ENCODE data around the gene ZNF543. TPM values are rescaled to one million over a fixed set of nuclear protein-coding genes. Genes with fewer than 3 reads are reported as not detected.
A peak's percentile ranks its signal among the peaks of the same experiment; 100 is the strongest.

ZNF543 gene
- total RNA-seq, 1 experiment from 2014 or later: 10.6 TPM

DNA sequence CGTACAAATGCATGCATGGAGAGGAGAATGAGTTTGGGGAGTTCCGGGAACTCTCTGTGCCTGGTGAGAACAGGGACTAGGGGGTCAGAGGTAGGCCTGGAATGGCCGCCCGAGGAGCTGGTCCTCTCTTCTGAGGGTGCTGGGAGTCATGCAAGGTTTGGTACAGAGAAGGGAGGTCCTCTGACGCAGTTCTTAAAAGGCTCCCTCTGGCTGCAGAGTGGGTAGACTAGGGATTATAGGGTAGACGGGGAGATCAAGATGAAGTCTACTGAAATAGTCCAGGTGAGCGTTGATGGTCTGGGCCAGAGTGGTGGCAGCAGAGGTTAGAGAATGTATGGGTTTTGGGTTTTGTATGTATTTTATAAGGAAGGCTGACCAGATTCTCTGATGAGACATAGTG lies 31.6 kb downstream of the ZNF543 start:
- Histone ChIP-seq H3K27ac (ENCODE audit: low read depth, low read length, poor library complexity, severe bottlenecking) (peak overlapping the region; percentile 80), H3K4me3 (ENCODE audit: low read depth, low read length, poor library complexity, severe bottlenecking) (peak overlapping the region; percentile 94), H3K9me3 (ENCODE audit: low read depth, low read length, poor library complexity, severe bottlenecking) (peaks cover 3% of the 10 kb centered on the region), H3K4me1 (ENCODE audit: insufficient read depth, low read length, poor library complexity, severe bottlenecking) (peaks cover 6% of the 10 kb centered on the region), H3K36me3 (ENCODE audit: insufficient read depth, low read length, poor library complexity, severe bottlenecking) (peaks cover 28% of the 10 kb centered on the region), H3K27me3 (replicated peaks; ENCODE audit: insufficient read depth, low read depth, low read length, poor library complexity) (no peaks in the 10 kb centered on the region)
- CTCF ChIA-PET: no interaction called here
- TF ChIP-seq EZH2 (IDR thresholded peaks at IDR 0.05; ENCODE audit: borderline replicate concordance, low read depth, low read length, poor library complexity, severe bottlenecking): no peak
- TF ChIP-seq, protein P1, sequence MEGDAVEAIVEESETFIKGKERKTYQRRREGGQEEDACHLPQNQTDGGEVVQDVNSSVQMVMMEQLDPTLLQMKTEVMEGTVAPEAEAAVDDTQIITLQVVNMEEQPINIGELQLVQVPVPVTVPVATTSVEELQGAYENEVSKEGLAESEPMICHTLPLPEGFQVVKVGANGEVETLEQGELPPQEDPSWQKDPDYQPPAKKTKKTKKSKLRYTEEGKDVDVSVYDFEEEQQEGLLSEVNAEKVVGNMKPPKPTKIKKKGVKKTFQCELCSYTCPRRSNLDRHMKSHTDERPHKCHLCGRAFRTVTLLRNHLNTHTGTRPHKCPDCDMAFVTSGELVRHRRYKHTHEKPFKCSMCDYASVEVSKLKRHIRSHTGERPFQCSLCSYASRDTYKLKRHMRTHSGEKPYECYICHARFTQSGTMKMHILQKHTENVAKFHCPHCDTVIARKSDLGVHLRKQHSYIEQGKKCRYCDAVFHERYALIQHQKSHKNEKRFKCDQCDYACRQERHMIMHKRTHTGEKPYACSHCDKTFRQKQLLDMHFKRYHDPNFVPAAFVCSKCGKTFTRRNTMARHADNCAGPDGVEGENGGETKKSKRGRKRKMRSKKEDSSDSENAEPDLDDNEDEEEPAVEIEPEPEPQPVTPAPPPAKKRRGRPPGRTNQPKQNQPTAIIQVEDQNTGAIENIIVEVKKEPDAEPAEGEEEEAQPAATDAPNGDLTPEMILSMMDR (conservative IDR thresholded peaks at IDR 0.05; ENCODE audit: low read depth, low read length): no peak
- intact Hi-C loops (cut with micrococcal nuclease; ENCODE audit: unreplicated experiment): no loop called here
- no peak for DNase-seq (ENCODE audit: low spot score)
- POLR2A ChIA-PET (ENCODE audit: low non-redundant PET): no interaction called here
- TSS peak; percentile 43 for BruUV-seq (replicated peaks)

DNA sequence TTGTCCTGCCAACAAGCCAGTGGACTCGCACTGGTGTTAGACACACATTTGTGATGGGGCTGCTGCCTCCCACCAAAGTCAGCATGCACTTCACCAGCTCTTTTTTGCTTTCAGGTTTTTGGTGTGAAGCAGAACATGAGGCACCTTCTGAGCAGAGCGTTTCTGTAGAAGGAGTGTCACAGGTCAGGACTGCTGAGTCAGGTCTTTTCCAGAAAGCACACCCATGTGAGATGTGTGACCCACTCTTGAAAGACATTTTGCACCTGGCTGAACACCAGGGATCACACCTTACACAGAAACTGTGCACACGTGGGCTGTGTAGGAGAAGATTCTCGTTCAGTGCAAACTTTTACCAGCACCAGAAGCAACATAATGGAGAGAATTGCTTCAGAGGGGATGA lies 35.6 kb downstream of the ZNF543 start:
- Histone ChIP-seq H3K27ac (ENCODE audit: low read depth, low read length, poor library complexity, severe bottlenecking) (no peak overlapping the region), H3K4me1 (ENCODE audit: insufficient read depth, low read length, poor library complexity, severe bottlenecking) (peaks cover 6% of the 10 kb centered on the region), H3K4me3 (ENCODE audit: low read depth, low read length, poor library complexity, severe bottlenecking) (no peak overlapping the region), H3K36me3 (ENCODE audit: insufficient read depth, low read length, poor library complexity, severe bottlenecking) (peaks cover 41% of the 10 kb centered on the region), H3K27me3 (replicated peaks; ENCODE audit: insufficient read depth, low read depth, low read length, poor library complexity) (no peaks in the 10 kb centered on the region), H3K9me3 (ENCODE audit: low read depth, low read length, poor library complexity, severe bottlenecking) (peaks cover 12% of the 10 kb centered on the region)
- DNase-seq (ENCODE audit: low spot score): no peak
- TF ChIP-seq EZH2 (IDR thresholded peaks at IDR 0.05; ENCODE audit: borderline replicate concordance, low read depth, low read length, poor library complexity, severe bottlenecking): no peak
- CTCF ChIA-PET: no interaction called here
- intact Hi-C loops (cut with micrococcal nuclease; ENCODE audit: unreplicated experiment): no loop called here
- BruUV-seq (replicated peaks): no TSS peak
- POLR2A ChIA-PET (ENCODE audit: low non-redundant PET): no interaction called here

DNA sequence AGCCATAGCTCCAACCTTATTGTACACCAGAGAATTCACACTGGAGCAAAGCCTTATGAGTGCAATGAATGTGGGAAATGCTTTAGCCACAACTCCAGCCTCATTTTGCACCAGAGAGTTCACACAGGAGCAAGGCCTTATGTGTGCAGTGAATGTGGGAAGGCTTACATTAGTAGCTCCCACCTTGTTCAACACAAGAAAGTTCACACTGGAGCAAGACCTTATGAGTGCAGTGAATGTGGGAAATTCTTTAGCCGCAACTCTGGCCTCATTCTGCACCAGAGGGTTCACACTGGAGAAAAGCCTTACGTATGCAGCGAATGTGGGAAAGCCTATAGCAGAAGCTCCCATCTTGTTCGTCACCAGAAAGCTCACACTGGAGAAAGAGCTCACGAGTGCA lies 37.1 kb downstream of the ZNF543 start:
- CTCF ChIA-PET: no interaction called here
- Histone ChIP-seq H3K4me1 (ENCODE audit: insufficient read depth, low read length, poor library complexity, severe bottlenecking) (peaks cover 1% of the 10 kb centered on the region), H3K36me3 (ENCODE audit: insufficient read depth, low read length, poor library complexity, severe bottlenecking) (peaks cover 41% of the 10 kb centered on the region), H3K27ac (ENCODE audit: low read depth, low read length, poor library complexity, severe bottlenecking) (no peak overlapping the region), H3K27me3 (replicated peaks; ENCODE audit: insufficient read depth, low read depth, low read length, poor library complexity) (no peaks in the 10 kb centered on the region), H3K4me3 (ENCODE audit: low read depth, low read length, poor library complexity, severe bottlenecking) (no peak overlapping the region), H3K9me3 (ENCODE audit: low read depth, low read length, poor library complexity, severe bottlenecking) (peaks cover 12% of the 10 kb centered on the region)
- POLR2A ChIA-PET (ENCODE audit: low non-redundant PET): no interaction called here
- no TSS peak for BruUV-seq (replicated peaks)
- no peak for DNase-seq (ENCODE audit: low spot score)
- no peak for TF ChIP-seq EZH2 (IDR thresholded peaks at IDR 0.05; ENCODE audit: borderline replicate concordance, low read depth, low read length, poor library complexity, severe bottlenecking)
- TF ChIP-seq, protein P1 (conservative IDR thresholded peaks at IDR 0.05; ENCODE audit: low read depth, low read length): no peak
- intact Hi-C loops (cut with micrococcal nuclease; ENCODE audit: unreplicated experiment): no loop called here

DNA sequence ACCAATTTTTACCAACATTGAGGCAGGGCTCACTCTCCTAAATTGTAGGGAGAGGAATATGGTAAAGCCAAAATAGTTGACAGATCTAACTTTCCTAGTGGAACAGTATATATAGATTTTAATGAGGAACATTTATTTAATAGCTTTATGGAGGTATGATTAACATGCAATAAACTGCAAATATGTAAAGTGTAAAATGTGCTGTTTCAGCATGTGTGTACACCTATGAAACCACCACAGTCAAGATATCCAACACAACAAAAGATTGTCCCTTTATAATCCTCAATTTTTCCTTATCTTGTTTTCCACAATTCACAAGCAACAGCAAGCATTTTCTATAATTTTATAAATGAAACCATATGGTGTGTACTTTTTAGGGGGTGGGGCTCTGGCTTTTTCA lies 39.0 kb downstream of the ZNF543 start:
- no TSS peak for BruUV-seq (replicated peaks)
- intact Hi-C loops (cut with micrococcal nuclease; ENCODE audit: unreplicated experiment): no loop called here
- ChIA-PET POLR2A (ENCODE audit: low non-redundant PET) (no interaction called here), CTCF (no interaction called here)
- Histone ChIP-seq H3K27ac (ENCODE audit: low read depth, low read length, poor library complexity, severe bottlenecking) (no peak overlapping the region), H3K36me3 (ENCODE audit: insufficient read depth, low read length, poor library complexity, severe bottlenecking) (peaks cover 37% of the 10 kb centered on the region), H3K4me1 (ENCODE audit: insufficient read depth, low read length, poor library complexity, severe bottlenecking) (no peaks in the 10 kb centered on the region), H3K27me3 (replicated peaks; ENCODE audit: insufficient read depth, low read depth, low read length, poor library complexity) (no peaks in the 10 kb centered on the region), H3K9me3 (ENCODE audit: low read depth, low read length, poor library complexity, severe bottlenecking) (peaks cover 12% of the 10 kb centered on the region), H3K4me3 (ENCODE audit: low read depth, low read length, poor library complexity, severe bottlenecking) (no peak overlapping the region)
- DNase-seq (ENCODE audit: low spot score): no peak
- TF ChIP-seq EZH2 (IDR thresholded peaks at IDR 0.05; ENCODE audit: borderline replicate concordance, low read depth, low read length, poor library complexity, severe bottlenecking): no peak
- TF ChIP-seq, protein P1 (conservative IDR thresholded peaks at IDR 0.05; ENCODE audit: low read depth, low read length): no peak

Measured in A673 (cell line).